Activated T-cell treated with anti-CD3 and anti-CD28 coated beads, Interleukin-2, amount 50 U/mL, for 48 hours (primary cell): ENCODE results near the gene KRT12.

Experiments
- DNase-seq, 2 experiments: peaks; one replicate each; pipeline ENCODE4 v3.0.0-alpha.2; 2020

KRT12 gene

DNA sequence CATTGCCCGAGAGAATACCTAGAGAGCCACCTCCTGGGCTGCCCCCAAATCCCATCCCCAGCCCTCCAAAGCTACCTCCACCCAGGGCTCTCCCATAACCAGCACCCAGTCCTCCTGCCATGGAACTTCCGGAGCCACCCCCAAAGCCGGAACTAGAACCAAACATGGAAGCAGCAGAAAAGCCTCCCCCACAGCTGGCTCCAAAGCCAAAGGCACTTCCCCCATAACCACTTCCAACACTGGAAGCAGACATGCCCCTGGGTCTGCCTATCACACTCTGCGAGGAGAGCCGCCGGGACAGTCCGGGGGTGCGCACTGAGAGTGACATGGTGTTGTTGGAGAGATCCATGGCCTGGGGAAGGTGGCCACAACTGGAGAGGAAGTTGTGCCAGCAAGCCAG, at the start of gene KRT12:
Gene KRT12 (minus strand): TSS at position 386 of the 400 bp plus-strand sequence. CDS start 37 bp downstream, at position 349.
- DNase-seq, result no peak

DNA sequence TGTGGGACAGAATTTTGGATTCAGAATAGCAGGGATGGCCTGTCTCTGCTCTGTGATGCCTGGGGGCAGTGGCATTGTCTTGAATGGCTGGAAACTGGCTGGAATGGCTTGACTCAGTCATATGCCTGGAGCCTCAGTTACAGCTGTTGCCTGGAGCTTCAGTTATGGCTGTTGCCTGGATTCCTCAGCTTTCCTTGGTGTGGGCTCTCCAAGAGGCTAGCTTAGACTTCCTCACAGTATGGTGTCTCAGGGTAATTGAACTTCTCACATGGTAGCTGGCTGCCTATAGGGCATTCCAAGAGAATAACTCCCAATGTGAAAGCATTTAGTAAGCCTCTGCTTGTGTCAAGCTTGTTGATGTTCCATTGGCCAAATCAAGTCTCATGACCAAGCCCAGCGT, 49.3 kb upstream of the KRT12 start:
- DNase-seq, result no peak

DNA sequence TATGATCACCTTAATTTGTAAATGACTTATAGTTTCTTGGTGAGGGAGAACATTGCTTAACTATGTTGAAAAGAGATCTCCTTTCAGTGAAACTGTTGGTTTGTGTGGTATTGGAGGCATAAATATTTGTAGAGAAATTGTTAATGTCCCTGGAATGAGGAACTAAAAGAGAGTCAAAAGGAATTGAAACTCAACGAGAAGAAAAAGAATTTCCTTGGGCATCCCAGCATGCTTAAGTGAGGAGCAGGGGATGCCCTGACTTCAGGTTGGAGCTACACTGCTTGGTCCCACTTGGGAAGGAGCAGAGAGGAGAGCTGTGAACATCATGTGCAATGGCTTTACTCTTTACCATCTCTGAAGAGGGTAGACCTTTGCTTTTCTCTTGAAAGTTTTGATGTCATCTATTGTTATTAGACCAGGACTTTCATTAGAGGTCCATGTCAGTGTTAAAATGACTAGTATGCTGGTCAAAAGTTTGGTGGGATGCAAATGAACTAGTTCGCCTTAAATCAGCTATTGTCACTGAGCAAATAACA, 48.8 kb upstream of the KRT12 start:
- DNase-seq, result no peak

DNA sequence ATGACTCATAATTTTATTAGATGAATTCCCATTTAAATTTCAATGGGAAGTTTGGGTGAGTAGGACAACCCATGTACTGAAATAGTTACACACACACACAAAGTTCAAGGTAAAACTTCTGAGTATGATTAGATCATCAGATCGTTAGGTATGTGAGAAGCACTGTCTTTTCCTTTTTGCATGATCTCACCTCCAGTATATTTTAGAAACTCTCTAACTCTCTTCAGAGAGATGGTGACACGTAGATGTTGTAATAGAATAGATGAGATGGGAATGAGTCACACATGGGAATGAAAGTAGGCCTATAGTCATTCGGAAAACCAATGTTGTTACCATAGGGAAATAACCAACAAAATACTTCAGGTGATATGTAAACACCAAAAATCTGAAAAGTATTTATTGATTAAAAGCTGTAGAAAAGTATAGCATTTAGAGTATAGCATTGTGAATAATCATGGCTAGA, 48.2 kb upstream of the KRT12 start:
- no peak for DNase-seq

DNA sequence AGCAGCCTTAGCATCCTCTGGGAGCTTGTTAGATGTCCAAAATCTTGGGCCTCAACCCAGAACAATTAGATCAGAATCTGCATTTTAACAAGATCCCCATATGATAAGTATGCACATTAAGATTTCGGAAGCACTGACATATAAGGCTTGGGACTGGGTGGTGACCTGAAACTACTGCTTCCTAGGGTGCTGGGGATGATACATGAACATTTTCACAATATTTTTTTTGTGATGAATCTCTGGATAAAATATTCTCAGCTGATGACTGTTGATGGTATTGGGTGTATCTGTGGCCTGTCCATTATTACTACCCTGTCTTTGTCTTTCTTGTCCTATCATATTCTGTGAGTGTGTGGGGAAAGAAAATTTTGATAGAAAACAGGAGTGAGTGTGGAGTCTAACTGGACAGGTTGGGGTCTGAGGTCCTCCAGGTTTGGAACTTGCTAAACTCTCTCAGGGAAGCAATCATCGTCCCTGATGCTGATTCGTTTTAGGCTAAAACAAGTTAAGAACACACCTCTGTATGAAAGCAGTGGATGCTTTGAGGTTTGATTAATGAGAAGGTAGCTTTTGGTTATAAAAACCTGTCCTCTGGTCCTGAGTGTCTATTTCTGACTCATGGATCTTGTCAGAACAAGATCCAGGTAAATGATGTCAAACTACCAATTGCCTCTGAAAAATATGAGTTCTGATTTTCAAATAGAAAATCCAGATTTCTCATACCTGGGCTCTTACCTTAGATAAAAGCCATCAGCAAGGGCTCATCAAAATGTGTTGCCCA, 47.2 kb upstream of the KRT12 start:
- no peak for DNase-seq

DNA sequence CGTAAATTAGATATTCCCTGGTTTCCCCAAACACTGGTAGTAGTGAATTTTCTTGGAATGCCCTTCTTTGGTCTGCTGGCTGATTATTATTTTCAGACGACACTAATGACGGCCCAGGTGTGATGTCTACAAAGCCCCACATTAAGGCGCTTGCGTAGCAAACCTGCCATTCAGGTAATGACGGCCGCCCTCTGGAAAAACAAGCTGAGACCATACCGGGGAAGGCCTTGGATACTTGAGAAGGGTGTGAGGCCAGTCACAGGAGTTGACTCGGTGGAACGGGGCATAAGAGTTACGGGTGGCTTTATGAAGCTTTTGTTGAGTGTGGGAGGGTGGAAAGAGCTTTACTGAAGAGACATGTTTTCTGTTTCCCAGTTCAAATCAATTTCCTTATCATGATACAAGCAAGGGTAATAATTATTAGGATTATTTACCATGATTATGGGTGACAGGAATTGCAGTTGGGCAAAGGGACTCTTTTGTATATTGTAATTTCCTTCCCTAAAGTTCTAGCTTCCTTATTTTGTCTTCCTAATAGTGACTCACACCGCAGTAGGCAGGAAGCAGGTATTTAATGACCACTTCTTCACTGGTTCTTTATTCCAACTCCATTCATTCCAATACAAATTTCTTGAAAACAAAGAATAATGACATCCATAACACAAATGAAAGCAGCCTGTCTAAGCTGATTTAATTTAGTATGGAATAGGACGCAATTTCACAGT, 45.6 kb upstream of the KRT12 start:
- no peak for DNase-seq

DNA sequence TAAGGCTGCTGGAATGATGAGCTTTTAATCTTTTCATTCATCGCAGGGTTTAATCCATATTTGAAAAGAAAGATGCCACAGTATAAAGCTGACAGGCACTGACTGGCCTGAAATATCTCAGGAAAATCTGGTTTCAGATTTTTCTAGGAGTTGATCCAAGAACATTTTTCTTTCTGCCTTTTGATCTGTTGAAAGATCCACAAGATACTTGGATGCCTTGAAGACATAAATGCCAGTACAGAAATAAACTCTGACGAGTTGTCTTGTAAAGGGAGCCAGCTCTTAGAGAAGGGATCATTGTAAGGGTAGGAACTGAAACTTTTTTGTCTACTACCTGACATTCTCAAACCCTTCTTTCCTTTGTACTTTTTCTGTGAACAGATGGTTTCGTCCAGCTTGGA, 43.4 kb upstream of the KRT12 start:
- DNase-seq, result no peak

DNA sequence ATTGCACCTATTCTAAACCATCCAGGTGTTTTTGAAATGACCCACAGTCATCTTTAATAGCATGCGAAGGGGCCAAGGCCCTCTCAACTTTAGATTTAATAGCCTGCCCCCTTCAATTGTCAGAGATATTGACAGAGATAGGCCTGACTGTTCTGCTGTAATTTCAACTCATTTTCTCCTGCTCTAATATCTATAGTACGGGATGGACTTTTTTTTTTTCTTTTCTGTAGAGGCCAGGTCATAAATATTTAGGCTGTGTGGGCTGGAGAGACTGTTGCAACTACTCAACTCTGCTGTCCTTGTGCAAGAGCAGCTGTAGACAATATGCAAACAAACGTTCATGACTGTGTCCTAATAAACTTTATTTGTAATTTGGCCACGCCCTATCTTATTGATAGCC, 42.7 kb upstream of the KRT12 start:
- no peak for DNase-seq

DNA sequence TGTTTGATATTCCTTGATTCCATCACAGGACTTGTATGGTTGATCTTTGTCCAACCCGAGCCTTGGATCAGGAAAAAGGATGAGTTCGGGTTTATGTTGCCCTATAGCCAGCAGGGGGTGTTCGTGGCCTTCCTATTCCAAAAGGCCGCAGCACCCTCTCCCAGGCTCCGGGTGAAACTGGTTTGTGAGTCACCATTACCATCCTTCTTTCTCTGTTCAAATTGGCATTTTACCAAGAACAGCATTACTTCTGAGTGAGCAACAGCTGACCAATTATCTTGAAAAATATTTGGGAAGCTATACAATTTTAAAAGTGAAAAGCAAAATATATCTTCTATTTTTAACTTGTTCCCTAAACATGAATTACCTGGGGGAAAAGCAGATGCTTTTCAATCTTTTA, 42.3 kb upstream of the KRT12 start:
- peak; percentile 70 to 74 for DNase-seq

DNA sequence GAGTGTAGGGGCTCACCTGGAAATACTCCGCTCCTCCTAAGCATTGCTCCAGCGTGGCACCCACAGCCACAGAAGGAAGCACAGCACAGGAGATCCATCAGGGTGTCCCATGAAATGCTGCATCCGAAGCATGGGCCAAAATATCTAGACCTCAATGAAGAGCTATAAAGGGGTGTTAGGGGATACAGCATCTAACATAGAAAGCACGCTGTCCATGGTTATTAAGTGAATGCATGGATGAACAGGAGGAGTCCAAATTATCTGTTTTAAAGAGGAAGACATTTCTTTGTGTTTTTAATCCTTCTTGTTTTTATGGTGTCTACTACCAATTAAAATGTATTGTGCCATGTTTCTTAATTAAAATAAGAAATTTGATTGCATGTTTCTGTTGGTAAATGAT, 39.6 kb upstream of the KRT12 start:
- DNase-seq, result no peak

DNA sequence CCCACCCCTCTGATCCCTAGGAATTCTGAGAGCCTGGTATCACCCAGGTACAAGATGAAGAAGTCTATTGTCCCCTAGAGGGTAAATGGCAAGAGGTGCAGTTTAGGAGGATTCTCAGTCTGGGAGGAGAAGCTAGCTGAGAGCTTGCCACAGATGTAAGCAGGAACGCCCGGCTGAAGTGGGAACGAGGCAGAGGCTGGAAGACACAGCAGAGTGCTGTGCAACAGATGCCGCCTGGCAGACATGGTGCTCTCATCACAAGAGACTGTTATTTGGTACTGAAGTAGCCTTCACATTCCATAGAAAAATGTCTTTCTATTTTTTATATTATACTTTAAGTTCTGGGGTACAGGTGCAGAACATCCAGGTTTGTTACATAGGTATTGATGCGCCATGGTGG, 38.3 kb upstream of the KRT12 start:
- no peak for DNase-seq

DNA sequence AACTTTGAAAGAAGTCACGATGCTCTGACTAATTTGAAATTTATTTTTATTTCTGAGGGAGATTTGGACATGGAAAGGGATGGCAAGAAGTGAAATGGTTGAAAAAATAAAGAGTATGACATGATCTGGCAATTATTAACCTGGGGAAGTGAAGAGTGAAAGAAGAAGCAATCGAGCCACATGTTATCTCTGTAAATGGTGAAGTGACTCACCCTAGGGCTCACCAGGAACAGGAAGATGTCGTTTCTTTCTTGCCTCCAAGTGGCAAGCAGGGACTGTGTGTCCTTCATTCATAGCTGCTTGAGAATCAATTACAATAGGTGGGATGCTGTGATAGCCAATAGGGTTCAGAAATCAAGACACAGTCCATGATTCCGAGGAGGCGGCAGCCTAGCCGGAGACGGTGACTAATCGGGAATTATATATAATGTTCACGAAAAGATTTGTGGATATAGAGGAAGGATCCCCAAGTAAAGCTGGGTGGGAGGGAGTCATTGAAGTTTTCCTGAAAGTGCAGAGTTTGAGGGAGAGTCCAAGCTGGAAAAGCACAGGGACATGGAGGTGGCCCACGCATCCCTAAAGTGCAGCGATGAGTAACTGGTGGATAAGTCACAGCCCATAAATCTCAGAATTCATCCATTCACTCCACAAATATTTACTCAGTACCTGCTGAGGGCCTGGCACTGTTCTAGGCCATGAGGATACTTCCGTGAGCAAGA, 36.3 kb upstream of the KRT12 start:
- DNase-seq, result no peak

DNA sequence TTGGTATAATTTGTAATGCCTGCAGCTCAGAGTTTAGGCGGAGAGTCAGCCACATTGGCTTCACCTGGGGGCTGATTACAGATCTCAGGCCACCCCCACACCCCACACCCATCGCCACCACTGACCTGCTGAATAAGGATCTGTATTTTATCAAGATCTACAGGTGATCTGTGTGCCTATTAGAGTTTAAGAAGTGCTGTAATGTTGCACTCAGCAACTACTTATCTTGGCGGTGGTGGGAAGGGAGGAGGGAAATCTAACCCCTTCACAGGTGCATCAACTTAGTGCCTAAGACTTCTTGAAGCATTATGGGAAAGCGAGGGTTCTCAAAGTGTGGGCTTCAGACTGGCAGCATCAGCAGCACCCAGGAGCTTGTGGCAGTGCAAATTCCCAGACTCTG, 35.5 kb upstream of the KRT12 start:
- DNase-seq, result no peak

DNA sequence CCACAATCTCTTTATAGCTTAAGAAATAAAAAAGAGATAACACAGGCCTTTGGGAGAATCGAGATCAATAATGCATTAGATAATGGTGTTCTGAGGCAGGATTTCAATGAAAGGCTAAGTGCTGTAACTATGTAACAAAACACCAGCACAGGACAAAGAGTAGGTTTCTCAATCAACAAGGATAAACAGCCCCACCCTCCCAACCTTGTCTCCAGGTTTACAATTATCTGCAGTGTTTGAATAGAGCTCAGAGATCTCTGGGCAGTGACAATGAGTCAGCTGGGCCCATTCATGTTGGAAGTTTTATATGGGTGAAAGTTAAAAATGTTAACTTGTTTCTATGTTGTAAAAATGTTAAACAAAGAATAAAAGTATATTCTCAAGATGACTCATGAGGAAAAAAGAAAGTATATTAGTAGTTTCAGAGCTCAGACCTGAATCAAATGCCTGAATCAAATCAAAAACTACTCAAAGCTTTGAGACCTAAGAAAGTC, 35.0 kb upstream of the KRT12 start:
- no peak for DNase-seq

DNA sequence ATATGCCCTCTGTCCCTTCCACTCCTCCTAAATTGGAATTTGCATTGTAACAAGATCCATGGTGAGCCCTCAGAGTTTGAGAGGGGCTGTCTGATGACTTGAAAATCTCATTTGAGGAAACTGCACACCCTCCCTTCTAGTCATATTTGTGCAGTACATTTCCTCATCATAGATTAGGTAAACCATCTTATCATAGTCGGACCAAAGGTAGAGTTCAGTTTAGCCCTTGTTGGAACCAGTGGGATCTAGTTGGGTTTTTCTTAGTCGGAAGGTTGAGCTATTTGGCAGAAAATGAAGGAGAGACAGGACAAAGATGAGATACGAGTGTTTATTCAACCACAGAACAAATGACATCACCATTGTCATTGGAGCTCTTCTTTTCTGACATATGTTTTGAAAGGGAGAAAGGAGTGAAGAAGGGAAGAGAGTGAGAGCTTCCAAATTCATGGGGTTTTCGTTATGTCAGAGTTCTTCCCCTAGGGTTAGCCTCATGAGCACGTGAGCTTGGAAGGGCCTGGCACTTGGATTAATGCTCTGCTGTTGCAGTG, 33.9 kb upstream of the KRT12 start:
- DNase-seq, result no peak

DNA sequence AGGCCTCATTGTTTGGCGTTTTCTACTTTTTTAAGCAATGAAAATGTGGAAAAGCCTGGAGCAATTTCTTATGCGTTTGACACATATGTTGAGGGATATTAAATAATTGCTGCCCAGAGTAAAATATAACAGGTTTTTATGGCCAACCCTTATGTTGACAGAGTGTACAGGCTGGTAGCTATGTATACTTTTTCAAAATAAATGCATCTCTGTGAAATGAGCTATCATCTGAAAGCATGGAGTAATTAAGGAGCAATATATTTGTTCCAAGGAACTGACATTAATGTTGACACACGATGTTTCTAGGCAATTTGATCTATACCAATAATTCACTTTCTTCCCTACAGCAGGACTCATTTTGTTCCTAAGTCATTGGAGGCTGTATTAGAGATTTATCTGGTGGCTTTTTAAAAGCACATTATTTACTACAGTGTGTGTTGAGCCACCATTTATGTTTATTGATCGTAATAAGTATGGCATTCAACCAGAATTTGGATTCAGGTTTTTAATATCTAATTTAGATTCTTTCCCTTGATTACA, 30.0 kb upstream of the KRT12 start:
- DNase-seq, result no peak

DNA sequence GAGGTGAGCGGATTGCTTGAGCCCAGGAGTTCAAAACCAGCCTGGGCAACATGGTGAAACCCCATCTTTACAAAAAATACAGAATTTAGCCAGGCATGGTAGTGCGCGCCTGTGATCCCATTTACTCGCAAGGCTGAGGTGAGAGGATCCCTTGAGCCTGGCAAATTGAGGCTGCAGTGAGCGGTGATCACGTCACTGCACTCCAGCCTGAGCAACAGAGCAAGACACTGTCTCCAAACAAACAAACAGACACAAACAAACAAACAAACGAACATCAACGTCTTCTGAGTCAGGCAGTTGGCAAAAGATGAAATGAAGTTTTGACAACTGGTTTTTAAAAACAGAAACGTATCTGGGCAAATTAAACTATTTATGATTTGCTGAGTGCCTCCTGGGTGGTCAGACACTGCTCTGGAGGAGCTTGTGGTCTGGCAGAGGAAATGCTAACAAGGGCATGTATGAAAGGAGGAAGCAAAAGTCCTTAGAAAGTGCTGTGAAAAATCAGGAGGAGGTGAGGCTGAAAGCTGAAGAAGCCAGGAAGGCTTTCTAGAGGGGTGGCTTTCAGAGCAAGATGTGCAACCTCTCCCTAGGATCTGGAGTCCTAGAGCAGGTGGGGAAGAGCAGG, 28.2 kb upstream of the KRT12 start:
- DNase-seq, result no peak

DNA sequence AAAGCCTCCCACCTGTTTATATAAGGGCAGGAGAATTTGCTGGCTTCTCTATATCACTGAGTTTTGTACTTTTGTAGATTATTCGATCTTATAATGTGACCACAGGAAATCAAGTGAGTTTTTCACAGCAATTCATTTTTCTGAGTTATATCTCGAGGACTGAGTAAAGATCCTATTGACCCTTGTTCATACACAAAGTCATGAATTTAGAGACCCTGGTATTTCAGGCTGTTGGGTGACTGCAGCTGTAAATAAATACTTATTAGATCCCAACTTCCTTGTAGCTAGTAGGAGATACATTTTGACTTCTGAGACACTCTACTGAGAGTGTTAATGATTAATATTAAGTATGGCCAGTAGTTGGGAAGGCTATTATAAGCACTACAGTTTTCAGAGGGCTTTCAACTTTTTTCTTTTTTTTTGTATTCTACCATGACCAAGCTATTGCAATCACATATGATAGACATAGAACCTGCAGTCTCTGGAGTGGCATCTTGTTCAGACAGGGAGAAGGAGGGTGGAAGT, 21.2 kb upstream of the KRT12 start:
- DNase-seq, result no peak

DNA sequence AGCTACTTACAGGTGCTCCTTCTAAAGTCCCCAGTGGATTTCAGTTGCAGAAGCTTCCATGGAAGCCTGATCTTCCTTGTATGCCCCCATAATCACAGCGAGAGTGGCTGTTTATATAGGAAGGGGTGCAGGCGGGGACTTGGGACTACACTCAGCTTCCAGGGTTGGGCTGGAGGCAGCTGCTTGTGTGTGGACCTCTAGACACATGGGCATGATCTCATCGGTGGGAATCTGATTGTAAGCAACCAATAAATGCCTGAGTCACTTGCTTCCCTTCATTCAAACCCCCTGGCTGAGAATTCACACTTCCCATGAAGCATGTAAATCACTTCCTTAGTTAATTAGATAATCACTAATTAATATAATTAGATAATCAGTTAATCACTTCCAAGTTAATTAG, 19.1 kb upstream of the KRT12 start:
- DNase-seq, result no peak

DNA sequence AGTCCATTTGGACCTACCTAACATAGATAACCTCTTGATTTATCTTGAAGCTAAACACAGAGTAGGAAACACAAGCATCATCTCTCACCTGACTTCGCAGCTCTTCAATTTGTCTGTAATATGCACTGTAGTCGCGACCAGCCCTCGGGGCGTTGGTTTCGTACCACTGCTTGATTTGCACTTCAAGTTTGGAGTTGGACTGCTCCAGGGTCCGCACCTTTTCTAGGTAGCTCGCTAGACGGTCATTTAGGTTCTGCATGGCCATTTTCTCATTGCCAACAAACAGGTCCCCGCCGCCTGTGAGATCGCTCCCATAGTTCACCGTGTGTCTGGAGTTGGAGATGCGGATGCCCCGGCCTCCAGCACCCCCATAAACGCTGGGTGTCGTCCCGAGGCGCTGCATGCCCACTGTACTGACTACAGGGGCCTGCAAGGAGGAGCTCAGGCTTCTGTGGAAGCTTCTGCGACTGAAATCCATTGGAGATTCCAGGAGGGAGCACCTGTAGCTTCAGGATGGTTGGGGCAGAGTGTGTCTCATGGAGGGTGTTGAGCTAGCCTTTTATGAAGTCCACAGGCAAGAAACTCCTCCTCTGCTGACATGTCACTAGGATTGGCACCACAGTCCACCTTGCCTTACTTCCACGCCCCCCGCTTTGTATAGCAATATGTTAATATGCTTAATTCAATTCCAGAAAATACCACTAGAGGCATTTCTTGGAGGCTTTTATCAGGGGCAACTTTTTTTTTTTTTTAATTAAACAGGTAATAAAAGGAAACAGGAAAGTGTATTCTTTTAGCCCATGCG, 17.9 kb upstream of the KRT12 start, which contains the start of gene KRT20:
Gene KRT20 (minus strand): TSS at position 535 of the 805 bp plus-strand sequence. CDS start 57 bp downstream, at position 478.
- DNase-seq, result no peak
